Measurements from ENCODE around the gene LZTR1.

DNA sequence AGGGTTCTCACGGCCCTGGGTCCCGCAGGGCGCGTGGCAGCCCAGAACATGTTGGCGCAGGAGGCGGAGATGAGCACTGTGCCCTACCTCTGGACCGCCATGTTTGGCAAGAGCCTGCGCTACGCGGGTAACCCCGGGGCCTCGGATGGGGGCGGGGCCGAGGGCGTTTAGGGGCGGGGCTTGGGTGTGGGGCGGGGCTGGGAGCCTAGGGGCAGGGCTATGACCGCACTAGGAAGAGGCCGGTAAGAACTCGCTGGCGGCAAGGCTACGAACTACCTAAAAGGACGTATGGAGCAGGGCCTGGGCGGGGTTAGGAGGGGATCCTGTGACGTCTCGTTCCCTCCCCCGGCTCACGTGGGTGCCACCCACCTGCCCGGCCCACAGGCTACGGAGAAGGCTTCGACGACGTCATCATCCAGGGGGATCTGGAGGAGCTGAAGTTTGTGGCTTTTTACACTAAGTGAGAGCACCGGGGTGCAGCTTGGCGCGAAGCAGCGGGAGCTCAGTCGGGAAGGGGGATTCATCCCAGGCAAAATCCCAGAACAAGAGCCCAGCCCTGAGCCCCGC, 2.8 kb upstream of the LZTR1 start:
- TF ChIP-seq, protein P1, sequence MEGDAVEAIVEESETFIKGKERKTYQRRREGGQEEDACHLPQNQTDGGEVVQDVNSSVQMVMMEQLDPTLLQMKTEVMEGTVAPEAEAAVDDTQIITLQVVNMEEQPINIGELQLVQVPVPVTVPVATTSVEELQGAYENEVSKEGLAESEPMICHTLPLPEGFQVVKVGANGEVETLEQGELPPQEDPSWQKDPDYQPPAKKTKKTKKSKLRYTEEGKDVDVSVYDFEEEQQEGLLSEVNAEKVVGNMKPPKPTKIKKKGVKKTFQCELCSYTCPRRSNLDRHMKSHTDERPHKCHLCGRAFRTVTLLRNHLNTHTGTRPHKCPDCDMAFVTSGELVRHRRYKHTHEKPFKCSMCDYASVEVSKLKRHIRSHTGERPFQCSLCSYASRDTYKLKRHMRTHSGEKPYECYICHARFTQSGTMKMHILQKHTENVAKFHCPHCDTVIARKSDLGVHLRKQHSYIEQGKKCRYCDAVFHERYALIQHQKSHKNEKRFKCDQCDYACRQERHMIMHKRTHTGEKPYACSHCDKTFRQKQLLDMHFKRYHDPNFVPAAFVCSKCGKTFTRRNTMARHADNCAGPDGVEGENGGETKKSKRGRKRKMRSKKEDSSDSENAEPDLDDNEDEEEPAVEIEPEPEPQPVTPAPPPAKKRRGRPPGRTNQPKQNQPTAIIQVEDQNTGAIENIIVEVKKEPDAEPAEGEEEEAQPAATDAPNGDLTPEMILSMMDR (IDR thresholded peaks at IDR 0.05) = no peak
- no peak for TF ChIP-seq POLR2A (IDR thresholded peaks at IDR 0.05; ENCODE audit: low read depth)
